ENCODE data around the gene FBXO10.
"Not testable (repeated sequence)": the region's sequence is repeated elsewhere in the genome, so short reads cannot be mapped to it uniquely, and the experiment has no call there.

The FBXO10 gene

GRCh38 chr9:37550781-37551180 is 25.4 kb downstream of the FBXO10 start:
- no peak for DNase-seq

GRCh38 chr9:37549527-37549926 is 26.7 kb downstream of the FBXO10 start:
- no peak for DNase-seq

GRCh38 chr9:37547328-37547878 is 28.8 kb downstream of the FBXO10 start:
- no peak for DNase-seq

- no peak for DNase-seq
These were observed 32.7 kb downstream of the FBXO10 start for GRCh38 chr9:37543468-37543867.

DNA sequence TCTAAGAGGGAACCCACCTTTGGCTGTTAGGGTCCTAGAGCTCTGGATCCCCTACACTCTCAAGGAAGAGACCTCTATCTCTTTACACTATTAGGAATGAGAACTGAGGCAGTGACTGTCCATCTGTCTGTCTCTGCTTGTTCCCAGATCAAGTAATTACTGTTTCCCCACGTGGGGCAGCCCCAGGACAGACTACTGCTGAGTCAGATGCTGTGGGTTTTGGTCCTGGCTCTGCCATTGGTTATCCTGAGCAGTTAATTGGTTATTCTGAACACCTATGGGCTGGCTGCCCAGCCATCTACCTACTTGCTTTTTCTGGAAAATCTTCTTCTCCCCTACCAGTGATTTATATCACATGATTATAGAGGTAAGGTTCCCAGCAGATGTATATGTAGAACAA is 33.3 kb downstream of the FBXO10 start:
- no peak for DNase-seq

- no peak for DNase-seq
These were observed 33.7 kb downstream of the FBXO10 start for GRCh38 chr9:37542488-37542887.

DNA sequence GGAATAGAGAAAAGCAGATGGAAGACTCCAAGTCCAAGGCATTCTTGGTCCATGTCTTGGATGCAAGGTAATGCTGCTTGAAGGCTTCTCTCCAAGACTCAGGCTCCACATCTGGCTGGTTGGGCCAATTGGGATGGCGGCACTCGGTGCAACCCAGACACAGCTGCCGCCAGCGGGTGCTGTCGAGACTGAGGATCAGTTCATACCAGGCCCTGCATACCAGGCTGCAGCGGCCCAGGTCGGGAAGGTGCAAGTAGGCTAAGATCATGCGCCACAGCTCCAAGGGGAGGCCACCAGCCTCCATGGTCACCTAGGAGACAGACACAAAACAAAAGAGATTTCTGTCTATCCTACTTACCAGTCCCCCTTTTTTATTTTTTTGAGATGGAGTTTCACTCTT is 34.7 kb downstream of the FBXO10 start:
- DNase-seq = no peak

DNA sequence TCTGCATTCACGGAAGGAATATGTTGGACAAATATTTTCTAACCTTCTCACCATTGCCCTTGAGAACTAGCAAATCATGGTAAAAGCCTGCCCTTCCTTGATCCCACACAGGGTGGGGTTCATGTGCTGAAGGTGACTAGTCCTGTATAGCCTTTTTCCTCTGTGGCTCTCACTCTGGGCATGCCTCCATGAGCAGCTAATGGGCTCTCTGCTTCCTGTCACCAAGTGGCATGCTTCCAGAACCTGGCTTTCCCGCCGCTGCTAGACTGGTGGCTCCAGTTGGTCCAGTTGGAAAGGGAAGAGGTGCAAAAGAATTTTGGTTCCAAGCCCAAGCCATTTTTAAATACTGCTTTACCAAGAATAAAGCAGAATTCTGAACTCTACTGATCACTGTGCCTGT is 35.5 kb downstream of the FBXO10 start:
- DNase-seq = no peak

GRCh38 chr9:37539634-37540033 is 36.5 kb downstream of the FBXO10 start:
- no peak for DNase-seq

GRCh38 chr9:37538099-37538498 is 38.1 kb downstream of the FBXO10 start:
- no peak for DNase-seq

DNA sequence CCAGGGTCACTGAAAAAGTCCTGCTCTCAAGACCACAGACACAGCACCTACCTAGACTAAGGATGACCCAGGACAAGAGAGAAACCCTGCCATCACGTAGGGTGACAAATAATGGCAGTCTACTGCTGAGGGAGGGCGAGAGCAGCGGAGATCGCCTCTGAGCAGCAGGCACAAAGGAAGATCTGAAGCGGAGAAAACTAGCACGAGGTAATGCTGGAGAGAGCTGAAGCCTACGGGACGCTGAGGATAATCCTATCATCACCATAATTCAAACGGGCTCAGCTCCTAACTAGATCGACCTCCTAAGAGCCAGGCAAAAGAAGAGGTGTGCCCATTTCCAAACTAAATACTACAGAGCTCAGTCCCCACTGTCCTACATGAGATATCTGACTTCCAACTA is 41.3 kb downstream of the FBXO10 start:
- no peak for DNase-seq

GRCh38 chr9:37534412-37534811 is 41.8 kb downstream of the FBXO10 start:
- DNase-seq = no peak

DNA sequence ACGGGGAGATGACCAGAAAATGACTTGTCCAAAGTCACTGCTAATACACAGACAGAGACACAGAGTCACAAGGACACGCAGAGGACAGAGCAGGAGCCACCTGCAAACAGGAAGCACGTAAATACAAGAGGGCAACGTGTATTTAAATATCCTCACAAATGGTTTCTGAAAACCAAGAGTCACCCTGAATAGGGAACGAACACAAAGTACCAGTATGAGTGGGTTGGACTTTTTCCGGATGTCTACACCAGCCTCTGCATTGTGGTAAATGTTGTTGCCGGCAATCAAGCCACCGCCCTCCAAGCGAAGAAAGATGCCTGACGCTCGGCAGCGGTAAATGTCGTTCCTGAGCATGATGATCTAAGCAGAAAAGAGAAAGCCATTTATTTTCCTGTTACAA is 44.5 kb downstream of the FBXO10 start:
- peak; percentile 56 to 75 for DNase-seq

DNA sequence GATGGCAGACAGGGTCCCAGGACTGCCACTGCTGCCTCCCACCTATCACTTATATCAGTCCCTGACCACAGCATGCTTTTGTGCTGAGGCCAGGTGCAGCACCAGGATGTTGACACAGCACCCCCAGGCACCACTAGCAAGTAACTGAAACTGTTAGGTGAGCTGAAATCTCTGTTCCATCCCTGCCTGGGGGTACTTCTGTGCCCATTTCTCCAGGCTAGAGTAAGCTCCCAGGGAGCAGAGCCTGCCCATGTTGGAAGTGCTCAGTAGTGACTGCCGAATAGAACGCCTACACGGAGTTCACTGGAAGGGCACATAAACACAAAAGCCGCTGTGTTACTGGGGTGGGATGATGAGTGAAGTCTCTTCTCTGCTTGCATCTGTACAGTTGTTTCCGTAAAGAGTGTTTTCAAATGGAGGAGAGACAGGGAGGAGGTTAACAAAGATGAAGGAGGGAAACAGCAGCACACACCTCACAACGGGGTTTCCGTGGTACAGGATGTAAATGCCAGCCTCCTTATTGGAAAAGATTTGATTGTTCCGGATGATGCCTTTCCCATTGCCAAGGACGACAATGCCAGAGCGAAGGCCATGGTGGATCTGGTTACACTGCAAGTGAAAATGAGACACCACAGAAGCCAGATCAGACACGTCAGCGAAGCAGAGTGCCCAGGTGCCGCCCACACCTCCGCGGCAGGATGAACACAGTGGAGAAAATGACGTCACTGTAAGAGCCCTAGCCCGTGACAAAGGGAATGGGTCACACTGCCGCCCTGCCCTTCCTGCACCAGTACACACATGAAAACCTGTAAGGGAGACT is 47.3 kb downstream of the FBXO10 start:
- peak; percentile 77 to 85 for DNase-seq

GRCh38 chr9:37523916-37524315 is 52.3 kb downstream of the FBXO10 start:
- no peak for DNase-seq

GRCh38 chr9:37522971-37523370 is 53.2 kb downstream of the FBXO10 start:
- DNase-seq = no peak

GRCh38 chr9:37521111-37521510 is 55.1 kb downstream of the FBXO10 start:
- no peak for DNase-seq

GRCh38 chr9:37520641-37521040 is 55.5 kb downstream of the FBXO10 start:
- no peak for DNase-seq

GRCh38 chr9:37517923-37518322 is 58.3 kb downstream of the FBXO10 start:
- no peak for DNase-seq

GRCh38 chr9:37515620-37516258 is 60.4 kb downstream of the FBXO10 start:
- DNase-seq = no peak

GRCh38 chr9:37514999-37515398 is 61.2 kb downstream of the FBXO10 start:
- DNase-seq = no peak

- DNase-seq = not testable (repeated sequence)
These were observed 61.8 kb downstream of the FBXO10 start for GRCh38 chr9:37514415-37514814.

- DNase-seq = peak; percentile 50 to 67
These were observed 63.7 kb downstream of the FBXO10 start for GRCh38 chr9:37512437-37512836.
